Stimulated activated naive CD8-positive, alpha-beta T cell treated with anti-CD3 and anti-CD28 coated beads, Interleukin-15, amount 100 ng/mL, for 72 hours (primary cell): ENCODE measurements around the gene ATP4B.
A peak's percentile ranks its signal among the peaks of the same experiment; 100 is the strongest.

Source experiments
- ATAC-seq: fragments of 150-1000 bp; cut with Tn5 transposase; 2 replicates; pipeline ENCODE4 v1.10.0; 2021; ENCODE audit warnings: mild to moderate bottlenecking, moderate library complexity
- DNase-seq, 2 donors: peaks; one replicate each; pipeline ENCODE4 v3.0.0; 2021 to 2022
- H3K27ac Mint-ChIP-seq, 2 donors: one replicate each; pipeline ENCODE4 v1.8.0; 2022; ENCODE audit warnings: mild to moderate bottlenecking in 2 of 2, mixed read lengths in 2 of 2, moderate library complexity in 2 of 2
- H3K27me3 Mint-ChIP-seq: one replicate; pipeline ENCODE4 v1.8.0; 2022; ENCODE audit warnings: mixed read lengths
- H3K4me1 Mint-ChIP-seq: one replicate; pipeline ENCODE4 v1.8.0; 2022; ENCODE audit warnings: mild to moderate bottlenecking, mixed read lengths
- H3K4me3 Mint-ChIP-seq, 2 donors: one replicate each; pipeline ENCODE4 v1.8.0; 2022; ENCODE audit warnings: mild to moderate bottlenecking in 2 of 2, mixed read lengths in 2 of 2, moderate library complexity in 1 of 2
- H3K9me3 Mint-ChIP-seq, 2 donors: one replicate each; pipeline ENCODE4 v1.8.0; 2022; ENCODE audit warnings: mixed read lengths in 2 of 2

Gene ATP4B

DNA sequence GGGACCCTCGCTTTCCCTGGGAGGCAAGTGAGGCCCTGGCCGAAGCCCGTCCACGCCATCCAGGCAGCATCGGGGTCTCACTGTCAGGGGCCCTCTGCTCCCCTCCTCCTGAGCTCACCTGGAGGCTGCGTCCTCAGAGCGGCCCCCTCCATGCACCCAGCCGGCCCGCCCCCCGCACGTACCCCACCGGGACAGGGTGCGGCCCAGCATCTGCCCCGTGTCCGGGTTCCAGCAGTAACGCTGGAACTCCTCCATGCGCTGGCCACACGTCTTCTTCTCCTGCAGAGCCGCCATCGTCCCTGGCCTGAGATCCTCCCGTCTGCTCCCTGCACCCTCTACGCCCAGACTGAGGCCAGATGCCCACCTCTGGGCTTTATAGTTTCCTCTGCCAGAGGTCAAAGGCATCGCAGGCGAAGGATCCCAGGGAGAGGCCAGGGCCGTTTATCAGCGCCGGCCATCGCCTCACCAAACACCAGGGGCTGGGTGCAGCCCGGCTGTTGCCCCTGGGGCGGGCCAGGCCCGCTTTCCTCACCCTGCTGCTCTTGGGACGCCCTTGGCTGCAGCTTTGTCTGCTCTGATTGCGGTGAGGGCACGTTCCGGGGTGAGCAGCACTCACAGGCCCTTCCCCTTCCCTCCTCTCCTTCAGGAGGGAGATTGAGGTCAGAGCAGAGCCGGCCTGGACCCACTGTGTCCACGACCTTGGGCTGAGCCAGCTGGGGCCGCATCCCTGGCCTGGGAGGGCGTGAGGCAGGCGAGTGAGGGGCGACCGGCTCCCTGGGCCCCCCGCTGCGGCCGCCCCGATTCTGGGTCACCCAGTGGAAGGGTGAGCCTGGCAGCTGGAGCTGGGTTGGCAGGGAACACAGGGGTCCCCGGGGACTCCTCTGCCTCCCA is at the start of gene ATP4B:
Gene ATP4B (minus strand): TSS at position 348 of the 891 bp plus-strand sequence. CDS start 54 bp downstream, at position 294.
- Mint-ChIP-seq H3K9me3 (peaks cover 15 to 24% of the 10 kb centered on the region in 2 donors), H3K4me3 (no peak within 1 kb of the TSS), H3K4me1 (peaks cover 12% of the 10 kb centered on the region), H3K27me3 (no peaks in the 10 kb centered on the region), H3K27ac (no peak within 1 kb of the TSS)
- DNase-seq (no peak), ATAC-seq (peak; percentile 40)

DNA sequence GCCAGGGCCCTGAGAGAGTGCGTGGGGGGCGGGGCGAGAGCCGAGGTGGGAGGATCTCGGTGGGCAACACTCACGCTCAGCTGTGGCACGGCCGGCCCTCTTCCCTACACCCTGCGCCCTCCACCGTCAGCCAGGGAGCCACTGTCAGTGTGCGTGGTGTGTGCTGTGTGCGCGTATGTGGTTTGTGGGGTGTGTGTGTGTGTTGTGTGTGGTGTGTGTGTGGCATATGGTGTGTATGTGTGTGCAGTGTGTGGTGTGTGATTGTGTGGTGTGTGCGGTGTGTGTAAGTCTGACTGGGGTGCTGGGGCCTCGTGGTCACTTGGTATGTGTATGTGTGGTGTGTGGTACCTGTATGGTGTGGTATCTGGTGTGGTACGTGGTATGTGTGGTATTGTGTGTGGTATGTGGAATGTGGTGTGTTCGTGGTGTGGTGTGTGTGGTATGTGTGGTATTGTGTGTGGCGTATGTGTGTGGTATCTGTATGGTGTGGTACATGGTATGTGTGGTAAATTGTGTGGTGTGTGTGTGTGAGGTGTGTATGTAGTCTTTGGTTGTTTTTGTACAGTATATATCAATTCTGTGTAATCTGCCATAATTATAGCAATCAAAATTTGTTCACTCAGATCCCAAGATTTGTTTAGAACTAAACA is 14.1 kb upstream of the ATP4B start:
- DNase-seq = no peak
- peak; percentile 53 for ATAC-seq
- Mint-ChIP-seq H3K27ac (peak overlapping the region; percentile 1 to 75), H3K4me1 (no peaks in the 10 kb centered on the region), H3K4me3 (no peak overlapping the region), H3K9me3 (peaks cover 0 to 5% of the 10 kb centered on the region in 2 donors), H3K27me3 (no peaks in the 10 kb centered on the region)

DNA sequence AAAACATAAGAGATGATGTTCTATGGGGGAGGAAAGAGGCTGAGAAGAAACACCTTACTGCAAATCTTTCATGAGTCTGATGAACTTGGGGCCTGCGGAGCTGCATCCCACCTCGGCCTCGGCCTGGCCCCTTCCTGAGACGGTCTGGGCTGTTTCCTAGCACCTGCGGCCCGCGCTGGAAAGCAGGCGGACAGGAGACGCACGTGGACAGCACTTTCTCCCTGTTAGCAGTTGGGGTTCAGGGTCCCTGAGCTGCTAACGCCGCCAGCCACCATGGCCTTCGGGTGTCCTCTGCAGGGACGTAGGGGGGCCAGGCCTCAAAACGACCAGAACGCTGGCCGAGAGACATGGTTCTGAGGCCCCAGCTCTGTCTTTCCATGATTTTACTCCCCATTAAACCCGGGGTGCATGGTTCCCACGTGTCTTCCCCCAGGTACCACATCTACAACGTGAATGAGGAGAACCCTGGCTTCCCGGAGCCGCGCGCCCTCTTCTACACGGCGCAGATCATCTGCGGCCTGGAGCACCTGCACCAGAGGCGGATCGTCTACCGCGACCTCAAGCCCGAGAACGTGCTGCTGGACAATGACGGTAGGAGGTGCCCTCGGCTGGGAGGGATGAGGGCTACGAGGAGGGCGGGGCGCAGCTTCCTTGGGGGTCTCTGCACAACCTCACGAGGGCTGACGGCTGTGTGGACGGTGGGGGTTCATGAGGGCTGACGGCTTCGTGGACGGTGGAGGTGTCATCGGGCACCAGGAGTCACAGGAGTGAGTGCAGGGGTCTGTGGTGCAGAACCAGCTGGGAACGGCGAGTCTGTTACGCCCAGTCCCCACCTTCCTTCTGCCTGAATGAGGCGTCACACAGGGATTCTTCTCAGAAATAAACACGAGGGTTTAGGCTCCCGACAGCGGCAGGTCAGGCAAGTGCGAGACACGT is 13.3 kb upstream of the ATP4B start:
- DNase-seq (no peak), ATAC-seq (no peak)
- Mint-ChIP-seq H3K27ac (peak overlapping the region in 1 of 2 donors; percentile 32), H3K4me1 (no peaks in the 10 kb centered on the region), H3K4me3 (no peak overlapping the region), H3K9me3 (peaks cover 0 to 5% of the 10 kb centered on the region in 2 donors), H3K27me3 (no peaks in the 10 kb centered on the region)

DNA sequence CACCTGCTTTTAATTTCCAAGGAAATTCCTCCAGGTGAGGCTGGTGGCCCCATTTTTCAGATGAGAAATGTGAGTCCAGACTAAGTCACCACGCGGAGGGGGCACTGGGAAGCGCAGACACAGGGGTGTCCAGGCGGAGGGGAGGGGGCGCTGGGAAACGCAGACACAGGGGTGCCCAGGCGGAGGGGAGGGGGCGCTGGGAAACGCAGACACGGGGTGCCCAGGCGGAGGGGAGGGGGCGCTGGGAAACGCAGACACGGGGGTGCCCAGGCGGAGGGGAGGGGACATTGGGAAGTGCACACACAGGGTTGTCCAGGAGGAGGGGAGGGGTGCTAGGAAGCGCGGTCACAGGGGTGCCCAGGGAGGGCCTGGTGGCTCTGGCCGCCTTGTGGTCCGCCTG is 12.5 kb upstream of the ATP4B start:
- Mint-ChIP-seq H3K27ac (no peak overlapping the region), H3K27me3 (no peaks in the 10 kb centered on the region), H3K4me1 (no peaks in the 10 kb centered on the region), H3K4me3 (no peak overlapping the region), H3K9me3 (peaks cover 0 to 5% of the 10 kb centered on the region in 2 donors)
- ATAC-seq (peak; percentile 50), DNase-seq (no peak)

DNA sequence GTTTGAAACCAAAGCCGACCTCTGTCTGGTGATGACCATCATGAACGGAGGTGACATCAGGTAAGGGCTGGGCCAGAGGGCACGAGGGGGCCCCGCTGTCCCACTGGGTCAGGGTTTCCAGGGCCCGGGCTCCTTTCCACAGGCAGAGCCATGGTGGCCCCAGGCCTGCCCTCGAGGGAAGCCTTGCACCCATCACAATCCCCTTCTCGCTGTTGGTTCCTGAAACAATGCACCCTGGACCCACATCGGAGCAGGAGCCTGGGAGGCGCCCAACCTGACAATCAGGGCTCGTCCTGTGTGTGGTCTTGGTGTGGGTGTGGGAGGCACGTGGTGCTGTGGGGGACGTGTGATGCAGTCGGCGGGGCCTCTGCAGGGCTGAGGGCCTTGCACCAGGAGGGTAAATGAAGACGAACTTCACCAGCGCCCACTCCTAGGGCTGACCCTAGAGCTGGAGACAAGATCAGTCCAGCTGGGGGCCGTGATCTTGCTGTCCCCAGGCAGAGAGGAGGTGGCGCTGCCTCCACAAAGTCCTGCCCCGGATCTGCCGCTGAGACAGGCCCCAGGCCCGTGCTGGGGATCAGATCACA is 11.8 kb upstream of the ATP4B start:
- Mint-ChIP-seq H3K27me3 (no peaks in the 10 kb centered on the region), H3K9me3 (peaks cover 0 to 5% of the 10 kb centered on the region in 2 donors), H3K4me1 (no peaks in the 10 kb centered on the region), H3K27ac (no peak overlapping the region), H3K4me3 (no peak overlapping the region)
- DNase-seq (no peak), ATAC-seq (peak; percentile 13)

DNA sequence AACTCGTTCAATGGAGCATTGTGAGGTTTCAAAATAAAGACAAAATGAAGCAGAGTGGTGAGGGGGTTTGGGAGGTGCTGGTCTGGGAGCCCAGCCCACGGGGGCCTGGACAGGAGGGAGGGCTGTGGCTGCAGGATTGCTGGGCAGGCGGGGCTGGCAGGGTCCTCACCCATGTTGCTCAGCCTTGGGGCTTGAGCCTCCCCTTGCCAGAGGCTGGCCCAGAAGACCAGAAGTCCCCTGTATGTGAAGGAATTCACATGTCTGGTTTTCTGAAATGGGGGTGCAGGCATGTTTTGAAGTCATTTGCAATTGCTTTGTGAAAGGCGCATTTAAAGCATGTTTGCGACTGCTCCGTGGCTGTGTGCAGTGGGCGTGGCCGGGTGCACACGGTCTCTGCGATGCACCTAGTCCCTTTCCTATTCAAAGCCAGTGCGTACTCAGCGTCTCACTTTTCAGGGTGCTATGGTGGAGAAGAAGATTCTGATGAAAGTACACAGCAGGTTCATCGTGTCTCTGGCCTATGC is 11.3 kb upstream of the ATP4B start:
- H3K27me3 Mint-ChIP-seq = no peaks in the 10 kb centered on the region
- H3K9me3 Mint-ChIP-seq = peaks cover 0 to 5% of the 10 kb centered on the region in 2 donors
- no peak for DNase-seq
- no peak overlapping the region for H3K4me3 Mint-ChIP-seq
- H3K4me1 Mint-ChIP-seq = no peaks in the 10 kb centered on the region
- H3K27ac Mint-ChIP-seq = no peak overlapping the region
- no peak for ATAC-seq

DNA sequence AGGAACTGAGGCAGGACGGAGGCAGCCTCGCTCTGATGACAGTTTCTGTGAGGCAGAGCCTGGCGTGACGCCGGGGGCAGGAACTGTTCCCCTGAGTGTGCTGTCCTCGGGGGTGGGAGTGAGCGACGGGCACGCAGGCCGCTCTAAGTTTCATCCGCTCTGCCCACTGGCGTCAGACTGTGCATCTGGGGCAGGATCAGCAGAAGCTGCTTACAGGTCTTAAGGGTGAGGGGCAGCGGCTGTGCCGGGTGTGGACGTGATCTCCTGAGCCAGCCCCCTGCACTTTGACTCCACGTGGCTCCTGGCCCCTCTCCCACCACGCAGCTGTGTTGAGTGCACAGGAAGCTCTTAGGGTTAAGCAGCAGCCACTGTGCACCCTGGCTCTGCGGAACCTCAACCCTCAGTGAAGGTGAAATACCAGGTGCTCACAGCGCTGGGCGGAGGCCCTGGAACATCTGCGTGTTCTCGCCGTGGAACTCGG is 10.5 kb upstream of the ATP4B start:
- peaks cover 0 to 5% of the 10 kb centered on the region in 2 donors for H3K9me3 Mint-ChIP-seq
- H3K4me3 Mint-ChIP-seq = no peak overlapping the region
- no peak overlapping the region for H3K27ac Mint-ChIP-seq
- H3K27me3 Mint-ChIP-seq = no peaks in the 10 kb centered on the region
- DNase-seq (no peak), ATAC-seq (no peak)
- no peaks in the 10 kb centered on the region for H3K4me1 Mint-ChIP-seq

DNA sequence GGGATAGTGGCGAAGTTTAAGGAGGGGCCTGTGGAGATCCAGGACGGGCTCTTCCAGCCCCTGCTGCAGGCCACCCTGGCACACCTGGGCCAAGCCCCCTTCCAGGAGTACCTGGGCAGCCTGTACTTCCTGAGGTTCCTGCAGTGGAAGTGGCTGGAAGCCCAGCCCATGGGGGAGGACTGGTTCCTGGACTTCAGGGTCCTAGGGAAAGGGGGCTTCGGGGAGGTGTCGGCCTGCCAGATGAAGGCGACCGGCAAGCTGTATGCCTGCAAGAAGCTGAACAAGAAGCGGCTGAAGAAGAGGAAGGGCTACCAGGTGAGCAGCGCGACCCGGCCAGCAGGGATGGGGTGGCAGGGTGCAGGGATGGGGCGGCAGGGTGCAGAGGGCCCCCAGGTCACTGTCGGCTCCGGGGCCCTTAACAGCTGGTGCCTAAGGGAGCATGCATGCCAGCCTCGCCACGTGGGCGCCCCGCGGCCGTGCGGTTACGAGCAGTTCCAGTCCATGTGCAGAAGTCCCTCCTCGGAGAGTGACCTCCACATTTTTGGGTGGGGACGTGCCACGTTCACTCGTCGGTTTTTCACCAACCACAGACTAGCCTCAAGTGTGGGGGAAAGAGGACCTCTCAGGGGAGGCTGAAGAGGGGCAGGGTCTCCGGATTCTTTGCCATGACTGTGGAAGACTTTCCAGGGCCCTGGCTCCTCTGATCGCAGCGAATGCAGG is 9.9 kb upstream of the ATP4B start:
- no peak for DNase-seq
- peaks cover 0 to 5% of the 10 kb centered on the region in 2 donors for H3K9me3 Mint-ChIP-seq
- H3K27me3 Mint-ChIP-seq = no peaks in the 10 kb centered on the region
- H3K4me3 Mint-ChIP-seq = no peak overlapping the region
- no peaks in the 10 kb centered on the region for H3K4me1 Mint-ChIP-seq
- ATAC-seq = peak; percentile 28
- no peak overlapping the region for H3K27ac Mint-ChIP-seq

DNA sequence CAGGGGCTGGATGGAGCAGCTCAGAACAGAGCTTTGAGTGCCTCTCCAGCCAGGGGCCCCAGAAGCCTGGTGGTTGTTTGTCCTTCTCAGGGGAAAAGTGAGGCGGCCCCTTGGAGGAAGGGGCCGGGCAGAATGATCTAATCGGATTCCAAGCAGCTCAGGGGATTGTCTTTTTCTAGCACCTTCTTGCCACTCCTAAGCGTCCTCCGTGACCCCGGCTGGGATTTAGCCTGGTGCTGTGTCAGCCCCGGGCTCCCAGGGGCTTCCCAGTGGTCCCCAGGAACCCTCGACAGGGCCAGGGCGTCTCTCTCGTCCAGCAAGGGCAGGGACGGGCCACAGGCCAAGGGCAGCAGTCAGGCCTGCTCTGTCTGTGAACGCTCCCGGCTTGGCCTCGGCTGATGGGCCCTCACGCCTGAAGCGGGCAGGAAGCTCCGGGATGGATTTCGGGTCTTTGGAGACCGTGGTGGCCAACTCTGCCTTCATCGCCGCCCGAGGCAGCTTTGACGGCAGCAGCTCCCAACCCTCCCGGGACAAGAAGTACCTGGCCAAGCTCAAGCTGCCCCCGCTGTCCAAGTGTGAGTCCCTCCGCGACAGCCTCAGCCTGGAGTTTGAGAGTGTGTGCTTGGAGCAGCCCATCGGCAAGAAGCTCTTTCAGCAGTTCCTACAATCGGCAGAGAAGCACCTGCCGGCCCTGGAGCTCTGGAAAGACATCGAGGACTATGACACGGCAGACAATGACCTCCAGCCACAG is 9.1 kb upstream of the ATP4B start, which contains the start of gene GRK1:
Gene GRK1 (plus strand): TSS at position 269 of the 751 bp plus-strand sequence. CDS start 168 bp downstream, at position 437.
- H3K9me3 Mint-ChIP-seq = peaks cover 1 to 2% of the 10 kb centered on the region in 2 donors
- peak within 1 kb of the TSS in 1 of 2 donors; percentile 19 for H3K27ac Mint-ChIP-seq
- DNase-seq (no peak), ATAC-seq (no peak)
- H3K27me3 Mint-ChIP-seq = no peaks in the 10 kb centered on the region
- no peak within 1 kb of the TSS for H3K4me3 Mint-ChIP-seq
- H3K4me1 Mint-ChIP-seq = no peaks in the 10 kb centered on the region

DNA sequence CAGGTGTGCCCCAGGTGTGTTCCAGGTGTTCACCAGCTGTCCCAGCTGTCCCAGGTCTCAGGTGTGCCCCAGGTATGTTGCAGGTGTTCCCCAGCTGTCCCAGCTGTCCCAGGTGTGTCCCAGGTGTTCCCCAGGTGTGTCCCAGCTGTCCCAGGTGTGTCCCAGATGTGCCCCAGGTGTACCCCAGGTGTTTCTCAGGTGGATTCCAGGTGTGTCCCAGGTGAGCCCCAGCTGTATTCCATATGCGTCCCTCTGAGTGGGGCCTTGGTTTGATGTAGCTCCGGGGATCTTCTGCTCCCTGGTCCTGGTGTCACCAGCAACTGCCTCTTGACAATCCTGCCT is 8.3 kb upstream of the ATP4B start:
- no peaks in the 10 kb centered on the region for H3K27me3 Mint-ChIP-seq
- ATAC-seq = no peak
- H3K4me1 Mint-ChIP-seq = no peaks in the 10 kb centered on the region
- H3K4me3 Mint-ChIP-seq = no peak overlapping the region
- H3K27ac Mint-ChIP-seq = no peak overlapping the region
- no peak for DNase-seq
- peaks cover 7 to 10% of the 10 kb centered on the region in 2 donors for H3K9me3 Mint-ChIP-seq

DNA sequence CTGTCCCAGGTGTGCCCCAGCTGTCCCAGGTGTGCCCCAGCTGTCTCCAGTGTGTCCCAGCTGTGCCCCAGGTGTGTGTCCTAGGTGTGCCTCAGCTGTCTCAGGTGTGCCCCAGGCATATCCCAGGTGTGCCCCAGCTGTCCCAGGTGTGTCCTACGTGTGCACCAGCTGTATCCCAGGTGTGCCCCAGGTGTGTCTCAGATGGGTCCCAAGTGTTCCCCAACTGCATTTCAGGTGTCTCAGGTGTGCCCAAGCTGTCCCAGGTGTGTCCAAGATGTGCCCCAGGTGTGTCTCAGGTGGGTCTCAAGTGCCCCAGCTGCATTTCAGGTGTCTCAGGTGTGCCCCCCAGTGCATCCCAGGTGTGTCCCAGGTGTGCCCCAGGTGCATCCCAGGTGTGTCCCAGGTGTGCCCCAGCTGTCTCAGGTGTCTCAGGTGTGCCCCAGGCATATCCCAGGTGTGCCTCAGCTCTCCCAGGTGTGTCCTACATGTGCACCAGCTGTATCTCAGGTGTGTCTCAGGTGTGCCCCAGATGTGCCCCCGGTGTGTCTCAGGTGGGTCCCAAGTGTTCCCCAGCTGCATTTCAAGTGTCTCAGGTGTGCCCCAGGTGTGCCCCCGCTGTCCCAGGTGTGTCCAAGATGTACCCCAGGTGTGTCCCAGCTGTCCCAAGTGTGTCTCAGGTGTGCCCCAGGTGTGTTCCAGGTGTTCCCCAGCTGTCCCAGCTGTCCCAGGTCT is 7.8 kb upstream of the ATP4B start:
- H3K27ac Mint-ChIP-seq = no peak overlapping the region
- no peak overlapping the region for H3K4me3 Mint-ChIP-seq
- no peaks in the 10 kb centered on the region for H3K4me1 Mint-ChIP-seq
- peaks cover 12 to 15% of the 10 kb centered on the region in 2 donors for H3K9me3 Mint-ChIP-seq
- no peaks in the 10 kb centered on the region for H3K27me3 Mint-ChIP-seq
- ATAC-seq = no peak
- no peak for DNase-seq

DNA sequence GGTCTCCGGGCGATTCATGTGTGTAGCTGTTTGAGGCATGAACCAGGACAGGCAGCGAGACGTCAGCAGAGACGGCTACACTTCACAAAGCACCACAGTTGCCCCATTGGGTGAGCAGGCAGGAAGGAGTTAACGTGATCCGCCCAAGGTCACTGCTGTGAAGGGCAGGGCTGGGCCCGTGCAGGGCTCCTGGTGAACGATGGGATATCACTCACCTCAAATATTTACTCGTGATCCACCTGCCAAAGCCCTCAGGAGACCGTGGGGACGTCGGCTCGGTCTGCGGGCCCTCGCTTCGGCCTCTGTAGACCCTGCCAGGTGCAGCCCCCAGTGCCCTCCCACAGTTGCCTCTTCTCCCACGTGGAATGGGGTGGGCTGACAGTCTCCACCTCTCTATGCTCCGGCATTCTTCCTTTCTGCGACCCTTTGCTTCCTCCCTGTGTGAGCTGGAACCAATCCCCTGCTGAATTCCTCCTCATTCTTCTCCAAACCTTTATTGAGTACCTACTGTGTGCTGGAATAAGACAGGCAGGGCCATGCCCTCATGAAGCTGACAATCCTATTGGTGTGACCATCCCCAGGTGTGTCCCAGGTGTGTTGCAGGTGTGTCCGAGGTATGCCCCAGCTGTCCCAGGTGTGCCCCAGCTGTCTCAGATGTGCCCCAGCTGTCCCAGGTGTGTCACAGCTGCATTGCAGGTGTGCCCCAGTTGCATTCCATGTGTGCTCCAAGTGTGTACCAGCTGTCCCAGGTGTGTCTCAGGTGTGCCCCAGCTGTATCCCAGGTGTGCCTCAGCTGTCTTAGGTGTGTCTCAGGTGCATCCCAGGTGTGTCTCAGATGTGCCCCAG is 7.0 kb upstream of the ATP4B start:
- ATAC-seq = no peak
- Mint-ChIP-seq H3K9me3 (peaks cover 15 to 23% of the 10 kb centered on the region in 2 donors), H3K4me1 (no peaks in the 10 kb centered on the region), H3K4me3 (no peak overlapping the region), H3K27me3 (no peaks in the 10 kb centered on the region), H3K27ac (no peak overlapping the region)
- no peak for DNase-seq
